GM19324 (cell line): ENCODE measurements around the gene PCIF1.
"Not testable (repeated sequence)": the region's sequence is repeated elsewhere in the genome, so short reads cannot be mapped to it uniquely, and the experiment has no call there.

ENCODE experiments used
- ATAC-seq: cut with Tn5 transposase; IDR thresholded peaks from one replicate; pipeline ENCODE4 v1.9.1; 2021; ENCODE audit warnings: mild to moderate bottlenecking, moderate library complexity; ENCODE audit not compliant: unreplicated experiment, low FRiP score

Gene PCIF1

DNA sequence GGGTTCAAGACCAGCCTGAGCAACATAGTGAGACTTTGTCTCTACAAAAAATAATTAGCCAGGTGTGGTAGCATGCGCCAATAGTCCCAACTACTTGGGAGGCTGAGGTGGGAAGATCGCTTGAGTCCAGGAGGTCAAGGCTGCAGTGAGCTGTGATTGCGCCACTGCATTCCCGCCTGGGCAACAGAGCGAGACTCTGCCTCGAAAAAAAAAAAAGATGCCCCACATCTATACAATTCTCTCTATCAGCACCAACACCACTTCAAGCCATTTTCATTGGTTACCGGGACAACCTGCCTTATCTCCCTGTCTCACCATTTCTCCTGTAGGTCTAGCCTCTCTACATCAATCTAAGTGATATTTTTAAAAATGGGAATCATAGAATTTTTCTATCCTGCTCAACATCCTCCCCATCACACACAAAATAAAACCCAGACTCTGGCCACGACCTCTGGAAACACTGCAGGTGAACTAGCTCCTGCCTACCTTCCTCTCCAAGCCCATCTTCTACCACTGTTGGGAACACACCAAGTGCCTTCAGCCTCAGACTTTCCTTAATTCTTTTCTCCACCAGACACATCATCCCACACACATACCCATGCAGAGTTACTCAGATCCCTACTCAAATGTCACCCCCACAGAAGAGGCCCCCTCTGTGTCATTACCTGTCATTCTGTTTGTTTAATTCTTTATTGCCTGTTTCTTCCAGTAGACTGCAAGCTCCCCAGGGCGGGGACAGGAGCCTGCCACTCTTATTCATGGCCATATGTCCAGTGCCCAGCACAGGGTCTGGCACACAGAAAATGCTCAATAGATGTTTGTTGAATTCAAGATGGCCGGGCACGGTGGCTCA, 12.9 kb upstream of the PCIF1 start:
- ATAC-seq: no peak

- ATAC-seq: no peak
These were observed 9.9 kb upstream of the PCIF1 start for GRCh38 chr20:45924391-45925261.

DNA sequence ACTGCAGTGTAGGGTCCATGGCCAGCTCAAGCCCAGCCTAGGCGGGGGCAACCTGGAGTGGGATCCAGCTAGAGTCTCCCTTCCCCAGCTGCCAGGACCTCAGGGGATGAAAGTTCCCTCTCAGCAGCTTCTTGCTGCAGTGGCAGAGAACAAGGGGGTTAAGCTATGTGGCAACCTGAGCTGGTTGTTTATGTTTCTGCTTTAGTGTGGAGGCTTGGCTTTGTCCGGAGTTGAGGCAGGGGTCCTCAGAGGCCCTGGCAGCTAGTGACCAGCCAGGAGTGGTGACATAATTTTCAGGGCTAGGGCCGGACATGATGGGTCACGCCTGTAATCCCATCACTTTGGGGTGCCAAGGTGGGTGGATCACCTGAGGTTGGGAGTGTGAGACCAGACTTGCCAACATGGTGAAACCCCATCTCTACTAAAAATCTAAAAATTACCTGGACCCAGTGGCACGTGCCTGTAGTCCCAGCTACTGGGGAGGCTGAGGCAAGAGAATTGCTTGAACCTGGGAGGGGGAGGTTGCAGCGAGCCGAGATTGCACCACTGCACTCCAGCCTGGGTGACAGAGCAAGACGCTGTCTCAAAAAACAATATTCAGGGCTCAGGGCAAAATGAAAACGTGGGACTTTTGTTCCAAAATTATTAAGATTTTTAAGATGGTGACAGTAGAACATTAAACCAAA, 8.5 kb upstream of the PCIF1 start:
- ATAC-seq: no peak

- no peak for ATAC-seq
These were observed 7.8 kb upstream of the PCIF1 start for GRCh38 chr20:45926731-45927070.

GRCh38 chr20:45927071-45927878, 7.2 kb upstream of the PCIF1 start:
- no peak for ATAC-seq

GRCh38 chr20:45931680-45932079, 2.8 kb upstream of the PCIF1 start:
- not testable (repeated sequence) for ATAC-seq

DNA sequence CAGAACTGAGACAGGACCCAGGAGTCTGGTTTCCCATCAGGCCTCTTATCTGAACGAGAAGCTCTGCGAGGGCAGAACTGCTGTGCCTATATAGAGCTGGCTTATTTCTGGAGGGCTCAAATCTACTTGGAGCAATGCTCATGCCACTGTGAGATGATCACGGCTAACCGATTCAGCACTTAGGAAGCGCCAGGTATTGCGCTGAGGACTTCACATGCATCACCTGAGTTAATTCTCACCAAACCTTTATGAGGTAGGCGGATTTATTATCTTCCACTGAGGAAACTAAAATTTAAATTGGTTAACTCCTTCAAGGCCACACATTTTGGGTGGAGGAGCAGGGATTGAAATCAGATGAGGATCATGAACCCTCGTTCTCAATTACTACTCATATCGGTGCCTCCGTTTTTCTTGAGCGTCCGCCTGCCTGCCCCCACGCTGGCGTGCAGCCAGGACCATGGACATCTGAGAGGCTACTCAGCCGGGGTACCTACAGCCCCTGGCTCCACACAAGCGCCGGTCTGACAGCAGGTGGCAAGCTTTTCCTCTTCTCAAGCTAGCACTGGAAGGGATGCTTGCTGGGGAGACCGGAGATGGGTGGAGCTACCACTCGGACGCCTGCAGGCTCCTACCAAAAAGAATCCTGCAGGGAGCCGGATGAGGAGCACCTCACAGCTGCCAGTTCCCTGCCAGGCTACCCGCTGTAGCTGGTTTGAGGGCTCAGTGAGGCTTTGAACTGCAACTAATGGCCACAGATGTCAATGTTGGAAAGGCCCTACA, 1.0 kb upstream of the PCIF1 start:
- ATAC-seq: no peak

- ATAC-seq: peak; percentile 18
These were observed 367 bp upstream of the PCIF1 start for GRCh38 chr20:45934046-45934585.

GRCh38 chr20:45935416-45936046, 1.0 kb downstream of the PCIF1 start:
- ATAC-seq: peak; percentile 18

- ATAC-seq: no peak
These were observed 3.3 kb downstream of the PCIF1 start for GRCh38 chr20:45937765-45938164.

DNA sequence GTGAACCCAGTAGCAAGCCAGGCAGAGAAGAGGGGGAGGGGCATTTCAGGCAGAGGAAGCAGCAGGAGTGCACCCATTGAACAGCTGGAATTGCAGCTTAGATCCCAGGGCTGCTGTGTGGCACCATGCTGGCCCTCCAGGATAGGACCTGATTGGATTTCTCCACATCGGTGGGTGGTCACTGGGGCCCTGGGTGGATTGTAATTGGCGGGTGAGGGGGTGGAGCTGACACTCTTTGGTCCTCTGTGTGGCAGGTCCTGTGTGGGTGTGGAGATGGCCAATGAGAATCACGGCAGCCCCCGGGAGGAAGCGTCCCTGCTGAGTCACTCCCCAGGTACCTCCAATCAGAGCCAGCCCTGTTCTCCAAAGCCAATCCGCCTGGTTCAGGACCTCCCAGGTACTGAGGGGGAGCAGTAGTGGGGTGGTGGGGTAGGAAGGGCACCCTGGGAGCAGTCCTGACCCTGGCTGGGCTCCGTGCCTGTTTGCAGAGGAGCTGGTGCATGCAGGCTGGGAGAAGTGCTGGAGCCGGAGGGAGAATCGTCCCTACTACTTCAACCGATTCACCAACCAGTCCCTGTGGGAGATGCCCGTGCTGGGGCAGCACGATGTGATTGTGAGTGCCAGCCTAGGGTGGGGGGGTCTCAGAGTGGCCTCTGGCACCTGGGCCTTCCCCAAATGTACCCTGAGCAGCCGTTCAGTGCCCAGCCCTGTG, 4.4 kb downstream of the PCIF1 start:
- no peak for ATAC-seq

GRCh38 chr20:45940053-45940452, 5.6 kb downstream of the PCIF1 start:
- ATAC-seq: no peak

DNA sequence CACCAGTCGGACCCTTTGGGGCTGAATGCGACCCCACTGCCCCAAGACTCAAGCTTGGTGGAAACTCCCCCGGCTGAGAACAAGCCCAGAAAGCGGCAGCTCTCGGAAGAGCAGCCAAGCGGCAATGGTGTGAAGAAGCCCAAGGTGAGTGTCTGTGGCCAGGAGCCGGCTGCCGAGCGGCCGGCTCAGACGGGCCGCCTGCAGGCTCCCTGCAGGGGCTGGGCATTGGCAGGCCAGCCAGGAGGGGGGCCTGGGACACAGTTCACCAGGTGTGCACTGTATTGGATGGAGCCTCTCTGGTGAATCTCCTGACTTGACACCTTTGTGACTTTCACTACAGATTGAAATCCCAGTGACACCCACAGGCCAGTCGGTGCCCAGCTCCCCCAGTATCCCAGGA, 6.0 kb downstream of the PCIF1 start:
- no peak for ATAC-seq

DNA sequence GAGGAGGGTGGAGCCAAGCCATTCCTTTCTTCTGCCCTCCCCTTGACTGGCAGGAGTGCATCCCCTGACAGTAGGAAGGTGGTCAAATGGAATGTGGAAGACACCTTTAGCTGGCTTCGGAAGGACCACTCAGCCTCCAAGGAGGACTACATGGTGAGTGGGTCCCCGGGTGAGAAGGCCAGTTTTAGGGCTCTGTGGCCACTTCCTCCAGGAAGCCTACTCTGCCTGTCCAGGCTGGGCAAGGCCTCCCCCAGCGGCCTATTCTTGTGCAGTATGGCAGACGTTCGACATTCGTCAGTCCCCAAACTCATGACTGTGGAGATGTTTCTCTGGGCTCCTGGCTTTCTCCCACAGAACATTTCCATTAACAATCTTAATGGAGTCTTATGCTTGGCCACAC, 9.1 kb downstream of the PCIF1 start:
- no peak for ATAC-seq

DNA sequence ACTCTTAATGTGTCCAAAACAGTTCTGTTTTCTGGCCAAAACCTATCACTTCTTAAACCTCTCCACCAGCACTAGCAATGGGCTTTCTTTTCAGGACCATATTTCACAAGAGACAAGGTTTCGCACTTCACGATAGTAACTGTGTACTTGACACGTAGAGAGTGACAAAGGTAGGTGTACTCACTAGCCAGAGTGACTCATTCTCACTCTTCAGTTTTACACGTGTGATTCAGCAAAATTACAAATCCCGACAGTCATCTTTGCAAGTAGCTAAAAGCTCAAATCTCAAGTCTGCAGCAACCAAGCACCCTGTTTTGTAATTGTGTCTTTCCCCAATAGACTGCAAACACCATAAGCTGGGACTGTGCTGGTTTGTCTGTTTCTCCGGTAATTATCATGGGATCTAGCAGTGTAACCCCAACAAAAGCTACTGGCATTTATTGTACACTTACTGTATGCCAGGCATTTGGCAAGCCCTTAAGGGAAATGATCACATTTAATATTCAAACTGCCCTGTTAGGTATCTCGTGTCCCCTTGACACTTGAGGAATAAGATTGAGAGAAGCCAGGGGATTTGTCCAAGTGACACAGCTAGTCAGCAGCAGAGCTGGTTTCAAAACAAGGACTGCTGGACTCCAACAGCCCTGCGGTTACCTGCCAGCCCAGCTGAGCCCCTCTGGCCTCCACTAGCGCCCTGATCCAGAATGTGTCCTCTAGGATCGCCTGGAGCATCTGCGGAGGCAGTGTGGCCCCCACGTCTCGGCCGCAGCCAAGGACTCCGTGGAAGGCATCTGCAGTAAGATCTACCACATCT, 9.9 kb downstream of the PCIF1 start:
- ATAC-seq: no peak

DNA sequence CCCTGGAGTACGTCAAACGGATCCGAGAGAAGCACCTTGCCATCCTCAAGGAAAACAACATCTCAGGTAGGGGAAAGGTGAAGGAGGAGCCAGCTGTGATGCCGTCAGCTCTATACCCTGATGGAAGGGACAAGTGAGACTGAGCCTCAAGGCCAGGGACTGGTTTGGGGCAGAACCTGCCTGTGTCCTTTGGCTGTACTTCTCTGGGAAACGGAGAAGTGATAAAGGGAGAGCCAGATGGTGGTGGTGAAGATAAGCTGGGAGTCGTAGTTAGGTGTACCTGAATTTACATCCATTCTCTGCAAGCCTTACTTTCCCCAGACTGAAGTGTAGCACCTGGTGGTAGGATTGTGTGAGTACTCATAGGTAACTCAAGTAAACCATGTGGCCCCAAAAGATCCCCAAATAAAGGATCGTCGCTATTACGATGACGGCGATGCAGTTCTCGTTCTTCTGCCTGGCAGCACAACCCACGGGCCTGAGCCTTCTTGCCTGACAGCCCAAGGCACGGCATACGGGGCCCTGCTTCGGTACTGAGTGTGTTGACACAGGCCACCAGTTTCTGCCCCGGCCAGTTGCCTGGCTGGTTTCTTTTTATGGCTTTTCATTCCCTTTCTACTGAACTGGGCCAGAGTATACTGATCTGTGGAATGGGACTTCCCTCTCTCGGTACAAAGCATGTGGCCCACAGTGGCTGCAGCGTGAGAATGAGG, 10.6 kb downstream of the PCIF1 start:
- no peak for ATAC-seq

GRCh38 chr20:45945678-45946148, 11.2 kb downstream of the PCIF1 start:
- ATAC-seq: no peak
